Measurements from ENCODE around the gene RPIA.

RPIA gene

GRCh38 chr2:88711289-88711688, 19.8 kb downstream of the RPIA start:
- no peak for DNase-seq (ENCODE audit: extremely low read depth, insufficient read length)
- Histone ChIP-seq H3K4me3 (replicated peaks; ENCODE audit: low read depth, low read length) (no peak overlapping the region), H3K36me3 (ENCODE audit: control insufficient read depth, insufficient read depth, low read length) (no peaks in the 10 kb centered on the region), H3K27me3 (replicated peaks; ENCODE audit: control insufficient read depth, insufficient read depth, low read length) (no peaks in the 10 kb centered on the region)
- no peak for TF ChIP-seq CTCF (IDR thresholded peaks at IDR 0.05; ENCODE audit: insufficient read depth, low read length, poor library complexity, severe bottlenecking)

DNA sequence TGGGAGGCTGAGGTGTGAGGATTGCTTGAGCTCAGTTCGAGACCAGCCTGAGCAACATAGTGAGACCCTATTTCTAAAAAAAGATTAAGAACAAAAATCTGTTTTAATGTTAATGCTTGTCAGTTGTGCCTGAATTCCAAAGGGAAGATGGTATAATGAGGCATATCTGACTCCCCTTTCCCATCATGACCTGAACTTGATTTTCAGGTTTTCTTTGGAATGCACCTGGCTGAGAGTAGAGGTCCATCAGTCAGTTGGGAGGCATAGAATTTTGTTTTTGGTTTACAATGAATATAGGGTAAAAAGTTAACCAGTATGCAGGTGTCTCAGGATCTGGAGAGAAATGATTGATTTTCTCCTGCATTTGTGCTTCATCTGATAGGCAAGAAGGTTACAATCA, 20.4 kb downstream of the RPIA start:
- H3K4me3 ChIP-seq (replicated peaks; ENCODE audit: low read depth, low read length): no peak overlapping the region
- DNase-seq (ENCODE audit: extremely low read depth, insufficient read length): no peak

DNA sequence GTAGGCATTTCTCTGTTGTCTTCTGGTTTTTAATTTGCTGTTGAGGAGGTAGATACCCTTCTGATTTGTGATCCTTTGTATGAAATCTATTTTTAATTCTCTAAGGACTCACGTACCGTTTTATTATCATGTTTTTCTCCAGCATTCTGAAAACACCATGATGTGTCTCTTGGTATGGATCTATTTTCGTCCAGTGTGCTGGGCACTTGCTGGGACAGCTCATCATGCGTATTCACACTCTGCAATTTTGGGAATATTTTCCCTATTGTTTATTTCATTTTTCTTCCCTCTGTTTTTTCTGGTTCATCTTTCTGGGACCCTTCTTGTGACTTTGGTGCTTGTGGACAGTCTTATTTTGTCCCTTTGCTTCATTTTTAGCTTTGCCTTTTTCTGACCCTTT, 21.9 kb downstream of the RPIA start:
- TF ChIP-seq CTCF (IDR thresholded peaks at IDR 0.05; ENCODE audit: insufficient read depth, low read length, poor library complexity, severe bottlenecking): no peak
- no peaks in the 10 kb centered on the region for H3K36me3 ChIP-seq (ENCODE audit: control insufficient read depth, insufficient read depth, low read length)

More for the DNA sequence above, 20.4 kb downstream of the RPIA start:
- H3K36me3 ChIP-seq (ENCODE audit: control insufficient read depth, insufficient read depth, low read length): no peaks in the 10 kb centered on the region
- TF ChIP-seq CTCF (IDR thresholded peaks at IDR 0.05; ENCODE audit: insufficient read depth, low read length, poor library complexity, severe bottlenecking): no peak
- H3K27me3 ChIP-seq (replicated peaks; ENCODE audit: control insufficient read depth, insufficient read depth, low read length): no peaks in the 10 kb centered on the region

DNA sequence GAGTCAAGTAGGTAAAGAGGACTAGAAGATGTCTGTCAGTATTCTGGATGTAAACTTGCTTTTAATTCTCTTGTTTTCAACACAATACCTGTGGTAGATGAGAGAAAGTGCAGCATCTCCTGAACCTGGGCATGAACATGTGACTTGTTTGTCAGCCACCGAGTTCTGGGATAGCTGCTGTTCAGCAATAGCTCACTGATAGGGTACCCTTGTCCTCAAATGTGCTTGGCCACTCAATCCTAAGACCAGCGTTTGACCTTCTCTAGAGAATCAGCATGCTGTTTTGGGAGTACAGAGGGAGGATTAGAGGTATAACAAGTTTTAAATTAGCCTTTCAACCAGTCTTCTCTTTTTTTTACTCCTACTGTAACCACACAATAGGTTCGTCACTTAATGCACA, 23.2 kb downstream of the RPIA start:
- Histone ChIP-seq H3K36me3 (ENCODE audit: control insufficient read depth, insufficient read depth, low read length) (no peaks in the 10 kb centered on the region), H3K27me3 (replicated peaks; ENCODE audit: control insufficient read depth, insufficient read depth, low read length) (no peaks in the 10 kb centered on the region), H3K4me3 (replicated peaks; ENCODE audit: low read depth, low read length) (no peak overlapping the region)
- TF ChIP-seq CTCF (IDR thresholded peaks at IDR 0.05; ENCODE audit: insufficient read depth, low read length, poor library complexity, severe bottlenecking): no peak
- DNase-seq (ENCODE audit: extremely low read depth, insufficient read length): no peak

More for the DNA sequence above, 21.9 kb downstream of the RPIA start:
- DNase-seq (ENCODE audit: extremely low read depth, insufficient read length): no peak
- H3K4me3 ChIP-seq (replicated peaks; ENCODE audit: low read depth, low read length): no peak overlapping the region
- H3K27me3 ChIP-seq (replicated peaks; ENCODE audit: control insufficient read depth, insufficient read depth, low read length): no peaks in the 10 kb centered on the region

- Histone ChIP-seq H3K27me3 (replicated peaks; ENCODE audit: control insufficient read depth, insufficient read depth, low read length) (no peaks in the 10 kb centered on the region), H3K4me3 (replicated peaks; ENCODE audit: low read depth, low read length) (no peak overlapping the region), H3K36me3 (ENCODE audit: control insufficient read depth, insufficient read depth, low read length) (no peaks in the 10 kb centered on the region)
- TF ChIP-seq CTCF (IDR thresholded peaks at IDR 0.05; ENCODE audit: insufficient read depth, low read length, poor library complexity, severe bottlenecking): no peak
- DNase-seq (ENCODE audit: extremely low read depth, insufficient read length): no peak
Measured at GRCh38 chr2:88720399-88720798, 28.9 kb downstream of the RPIA start.

DNA sequence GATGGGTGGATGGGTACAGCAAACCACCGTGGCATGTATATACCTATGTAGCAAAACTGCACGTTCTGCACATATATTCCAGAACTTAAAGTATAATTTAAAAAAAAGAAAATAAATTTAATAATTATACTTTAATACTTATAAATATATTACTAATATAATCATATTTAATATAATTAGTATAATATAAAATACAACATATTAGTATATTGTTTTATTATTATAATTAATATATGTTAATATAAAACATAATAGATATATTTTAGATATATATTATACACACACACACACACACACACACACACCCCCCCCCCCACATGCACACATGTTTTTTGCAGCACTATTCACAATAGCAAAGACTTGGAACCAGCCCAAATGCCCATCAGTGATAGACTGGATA, 29.8 kb downstream of the RPIA start:
- H3K36me3 ChIP-seq (ENCODE audit: control insufficient read depth, insufficient read depth, low read length): no peaks in the 10 kb centered on the region
- TF ChIP-seq CTCF (IDR thresholded peaks at IDR 0.05; ENCODE audit: insufficient read depth, low read length, poor library complexity, severe bottlenecking): no peak

More for the DNA sequence above, 29.8 kb downstream of the RPIA start:
- H3K27me3 ChIP-seq (replicated peaks; ENCODE audit: control insufficient read depth, insufficient read depth, low read length): no peaks in the 10 kb centered on the region
- no peak overlapping the region for H3K4me3 ChIP-seq (replicated peaks; ENCODE audit: low read depth, low read length)
- DNase-seq (ENCODE audit: extremely low read depth, insufficient read length): no peak
